Dermis lymphatic vessel endothelial cell (primary cell): ENCODE data around the gene LRRC75A. TPM values are rescaled to one million over a fixed set of nuclear protein-coding genes. Genes with fewer than 3 reads are reported as not detected.

ENCODE experiments used
- total RNA-seq: library from RNA; depleted of rRNA; stranded (reverse); fragments of >200 nt; gene quantifications from 2 replicates; pipeline ENCODE4 v1.2.1, GENCODE V29; 2014

The LRRC75A gene
- 0.77 and 2.0 TPM in 2 replicates for total RNA-seq

GRCh38 chr17:16491703-16492612 lies at the start of gene LRRC75A:
Gene LRRC75A, minus strand, starts transcription at chr17:16492193. Its CDS starts 203 bp downstream, at chr17:16491990.

GRCh38 chr17:16415031-16415924 lies 76.7 kb downstream of the LRRC75A start, which contains the start of gene TRPV2:
Gene TRPV2, plus strand, starts transcription at chr17:16415571. Its CDS starts 2,098 bp downstream, at chr17:16417669.

Other genes with a start within 250 kb of the LRRC75A start
- 4.2 and 11.6 TPM in 2 replicates for gene CENPV, start 138.7 kb downstream of the LRRC75A start, total RNA-seq
- 2,428 and 2,958 TPM in 2 replicates for gene UBB, start 111.1 kb downstream of the LRRC75A start, total RNA-seq
- gene TRPV2, start 76.6 kb downstream of the LRRC75A start, total RNA-seq: 9.3 and 28.2 TPM in 2 replicates
- 1.3 and 2.8 TPM in 2 replicates for gene ZNF287, start 77.0 kb upstream of the LRRC75A start, total RNA-seq
- 6.9 and 7.2 TPM in 2 replicates for gene ZNF624, start 161.7 kb upstream of the LRRC75A start, total RNA-seq
- gene CCDC144A, start 198.0 kb upstream of the LRRC75A start, total RNA-seq: 1.1 and 1.4 TPM in 2 replicates